HCT116 (cell line): Measurements from ENCODE around the gene SEMA3F. TPM values are rescaled to one million over a fixed set of nuclear protein-coding genes. Genes with fewer than 3 reads are reported as not detected.

ENCODE experiments used
- ATAC-seq: fragments of 200-7000 bp; cut with Tn5 transposase; 2 replicates; pipeline ENCODE4 v1.9.1; 2020; ENCODE audit warnings: mild to moderate bottlenecking, moderate library complexity
- BruUV-seq: library from RNA; stranded (reverse); fragments of 400-500 nt; replicated peaks from 2 replicates; lab custom pipeline; 2021; lab: Mats Ljungman, UMichigan
- CTCF ChIA-PET: fragments of 300-600 bp; sonication (Branson Sonifier 250); formaldehyde crosslinking; loops from one replicate; lab custom pipeline; 2021; ENCODE audit warnings: antibody characterized with exemption; lab: Charles Lee
- POLR2A ChIA-PET: fragments of 300-600, 350-600 bp; sonication (Branson Sonifier 250); formaldehyde crosslinking; loops from one replicate; lab custom pipeline; 2021; ENCODE audit warnings: antibody characterized with exemption; lab: Charles Lee
- RAD21 ChIA-PET, 2 experiments: fragments of 300-600 bp; sonication (Branson Sonifier 250); formaldehyde crosslinking; loops; one replicate each; lab custom pipeline; 2023; ENCODE audit warnings: low total read pairs in 2 of 2; ENCODE audit not compliant: uncharacterized antibody in 2 of 2, unreplicated experiment in 2 of 2, low non-redundant PET in 1 of 2; lab: Charles Lee
- DNase-seq: peaks from one replicate; pipeline ENCODE4 v3.0.0-alpha.2; 2010; ENCODE audit warnings: low read depth, low spot score
- H2AFZ ChIP-seq: fragments of 200-600 bp; shearing (Covaris generic), sonication (generic); 2 replicates; pipeline ENCODE4 v1.6.1; 2017; ENCODE audit warnings: low read depth, mixed run types, mixed read lengths, antibody characterized with exemption, low read length; ENCODE audit not compliant: poor library complexity, severe bottlenecking
- H3K27ac ChIP-seq: 2 replicates; pipeline ENCODE4 v1.5.1; 2012; ENCODE audit warnings: low read depth, low read length
- H3K27me3 ChIP-seq: fragments of 200-600 bp; sonication (generic); 2 replicates; pipeline ENCODE4 v1.6.1; 2016; ENCODE audit warnings: mixed run types, low read length, mixed read lengths; ENCODE audit not compliant: insufficient read depth
- H3K36me3 ChIP-seq, 2 experiments: fragments of 200-500 bp in 1 of 2; fragments of 200-600 bp in 1 of 2; sonication (Bioruptor generic) in 1 of 2; sonication (generic) in 1 of 2; 2 replicates each; pipeline versions ENCODE4 v1.5.1 to v1.6.1; 2014 to 2016; ENCODE audit warnings: low read length in 2 of 2, inconsistent platforms in 1 of 2, mixed read lengths in 1 of 2, mixed run types in 1 of 2; ENCODE audit not compliant: insufficient read depth in 2 of 2, control insufficient read depth in 1 of 2
- H3K4me1 ChIP-seq, 2 experiments: fragments of 200-600 bp in 1 of 2; sonication (generic) in 1 of 2; 2 replicates each; pipeline versions ENCODE4 v1.5.1 to v1.6.1; 2012 to 2017; ENCODE audit warnings: low read length in 2 of 2, inconsistent platforms in 1 of 2, mild to moderate bottlenecking in 1 of 2, mixed read lengths in 1 of 2, mixed run types in 1 of 2, moderate library complexity in 1 of 2; ENCODE audit not compliant: insufficient read depth in 2 of 2, control insufficient read depth in 1 of 2
- H3K4me2 ChIP-seq: fragments of 200-600 bp; sonication (generic); 2 replicates; pipeline ENCODE4 v1.6.1; 2017; ENCODE audit warnings: mixed run types, low read length, mixed read lengths
- H3K4me3 ChIP-seq, 2 experiments: fragments of 200-600 bp in 1 of 2; sonication (generic) in 1 of 2; replicated peaks in 1 of 2; 2 replicates each; pipeline ENCODE4 v1.5.1; 2011 to 2016; ENCODE audit warnings: low read length in 2 of 2, control low read depth in 1 of 2, low read depth in 1 of 2, mild to moderate bottlenecking in 1 of 2, mixed read lengths in 1 of 2, mixed run types in 1 of 2
- H3K79me2 ChIP-seq: fragments of 200-600 bp; sonication (generic); 2 replicates; pipeline ENCODE4 v1.6.1; 2017; ENCODE audit warnings: mild to moderate bottlenecking, mixed run types, low read length, moderate library complexity, mixed read lengths; ENCODE audit not compliant: insufficient read depth
- H3K9ac ChIP-seq: fragments of 200-600 bp; sonication (generic); 2 replicates; pipeline ENCODE4 v1.6.1; 2016; ENCODE audit warnings: low read length, mixed read lengths
- H3K9me2 ChIP-seq: fragments of 200-600 bp; sonication (generic), shearing (Covaris generic); 2 replicates; pipeline ENCODE4 v1.6.1; 2017; ENCODE audit warnings: mixed run types, mild to moderate bottlenecking, moderate library complexity; ENCODE audit not compliant: insufficient read depth
- H3K9me3 ChIP-seq, 2 experiments: fragments of 200-500 bp in 1 of 2; fragments of 200-600 bp in 1 of 2; sonication (Bioruptor generic) in 1 of 2; sonication (generic) in 1 of 2; 2 replicates each; pipeline ENCODE4 v1.6.1; 2014 to 2017; ENCODE audit warnings: low read length in 2 of 2, mixed read lengths in 2 of 2, inconsistent platforms in 1 of 2, low read depth in 1 of 2, mild to moderate bottlenecking in 1 of 2, mixed run types in 1 of 2, moderate library complexity in 1 of 2; ENCODE audit not compliant: control insufficient read depth in 1 of 2, insufficient read depth in 1 of 2
- H4K20me1 ChIP-seq: fragments of 200-600 bp; sonication (generic), shearing (Covaris generic); 2 replicates; pipeline ENCODE4 v1.6.1; 2017; ENCODE audit warnings: mixed run types, mild to moderate bottlenecking, moderate library complexity; ENCODE audit not compliant: insufficient read depth
- ATF3 ChIP-seq: IDR thresholded peaks from 2 replicates; pipeline ENCODE4 v1.6.1; 2012
- CTCF ChIP-seq, 3 experiments: fragments of 200-600 bp in 1 of 3; sonication (generic) in 1 of 3; IDR thresholded peaks in 2 of 3; conservative IDR thresholded peaks in 1 of 3; 2 replicates each; pipeline ENCODE4 v1.5.1; 2012 to 2017; ENCODE audit warnings: low read depth in 2 of 3, low read length in 2 of 3, antibody characterized with exemption in 1 of 3, borderline replicate concordance in 1 of 3, control low read depth in 1 of 3, mild to moderate bottlenecking in 1 of 3, mixed read lengths in 1 of 3, mixed run types in 1 of 3, moderate library complexity in 1 of 3; ENCODE audit not compliant: insufficient read depth in 1 of 3
- ELF1 ChIP-seq: IDR thresholded peaks from 2 replicates; pipeline ENCODE4 v1.6.1; 2012; ENCODE audit warnings: low read depth, borderline replicate concordance
- EZH2phosphoT487 ChIP-seq: fragments of 200-600 bp; IDR thresholded peaks from 2 replicates; pipeline ENCODE4 v1.6.1; 2018; ENCODE audit warnings: antibody characterized with exemption, borderline replicate concordance
- MAX ChIP-seq: IDR thresholded peaks from 2 replicates; pipeline ENCODE4 v1.6.1; 2012
- POLR2A ChIP-seq: IDR thresholded peaks from 2 replicates; pipeline ENCODE4 v1.7.0; 2011; ENCODE audit warnings: borderline replicate concordance; ENCODE audit not compliant: insufficient read depth, insufficient read length; ENCODE audit errors: extremely low read depth
- POLR2AphosphoS5 ChIP-seq: IDR thresholded peaks from 2 replicates; pipeline ENCODE4 v1.6.1; 2011; ENCODE audit warnings: mild to moderate bottlenecking, low read depth, low read length, moderate library complexity
- SIN3A ChIP-seq: IDR thresholded peaks from 2 replicates; pipeline ENCODE4 v1.6.1; 2012; ENCODE audit warnings: low read depth
- ZBTB33 ChIP-seq: IDR thresholded peaks from 2 replicates; pipeline ENCODE4 v1.6.1; 2011; ENCODE audit warnings: mild to moderate bottlenecking, low read length, moderate library complexity; ENCODE audit not compliant: insufficient replicate concordance; ENCODE audit errors: extremely low read depth
- intact Hi-C: fragments of 100-400 bp; cut with micrococcal nuclease; formaldehyde crosslinking; loops from 2 replicates; pipeline ENCODE4 v1.10.0; 2022
- total RNA-seq: library from RNA; stranded (reverse); gene quantifications from one replicate; pipeline ENCODE4 v1.2.1, GENCODE V29; 2021; ENCODE audit not compliant: unreplicated experiment

Gene SEMA3F
- total RNA-seq, 1 experiment from 2014 or later = 15.7 TPM

- ChIA-PET POLR2A (no interaction called here), RAD21 (no interaction called here), CTCF (no interaction called here)
- no peak overlapping the region for H3K4me2 ChIP-seq
- TF ChIP-seq CTCF (IDR thresholded peaks at IDR 0.05 in 2 of 3, conservative IDR thresholded peaks at IDR 0.05 in 1 of 3; ENCODE audit: borderline replicate concordance in 1 of 3, insufficient read depth in 1 of 3, low read depth in 2 of 3, low read length in 2 of 3) = no peak
- no peak for TF ChIP-seq ELF1
- TF ChIP-seq MAX = no peak
- TF ChIP-seq POLR2AphosphoS5 = no peak
- TF ChIP-seq ZBTB33 = no peak
- no peak for TF ChIP-seq POLR2A
- no peak for TF ChIP-seq ATF3
- TF ChIP-seq SIN3A = no peak
- no peak for TF ChIP-seq EZH2phosphoT487
- H3K79me2 ChIP-seq = no peaks in the 10 kb centered on the region
- H2AFZ ChIP-seq = no peak overlapping the region
- H3K36me3 ChIP-seq = no peaks in the 10 kb centered on the region
- no peaks in the 10 kb centered on the region for H3K9me3 ChIP-seq
- no peak overlapping the region for H3K27ac ChIP-seq
- H4K20me1 ChIP-seq = no peaks in the 10 kb centered on the region
- ATAC-seq (no peak), DNase-seq (no peak)
- H3K4me3 ChIP-seq = no peak overlapping the region
- H3K9me2 ChIP-seq = no peaks in the 10 kb centered on the region
- peaks cover 0 to 3% of the 10 kb centered on the region in 2 experiments; a peak in 1 of 4 replicates for H3K4me1 ChIP-seq
- H3K27me3 ChIP-seq = no peaks in the 10 kb centered on the region
- no peak overlapping the region for H3K9ac ChIP-seq
- BruUV-seq = no TSS peak
- intact Hi-C loops = no loop called here
Observed at GRCh38 chr3:50147447-50147846, 7.7 kb upstream of the SEMA3F start.
